ENCODE results near the gene STARD3NL.

- no peak for TF ChIP-seq CTCF (IDR thresholded peaks at IDR 0.05)
- no peak for TF ChIP-seq EP300 (IDR thresholded peaks at IDR 0.05)
Measured at GRCh38 chr7:38168890-38169570, 9.0 kb upstream of the STARD3NL start.
